GM08714 (cell line): ENCODE results near the gene CLASP1.

Source experiments
- H3K4me3 ChIP-seq: fragments of 200-500 bp; sonication (Bioruptor generic); 2 replicates; pipeline ENCODE4 v1.5.1; 2014; ENCODE audit warnings: mild to moderate bottlenecking, low read length, inconsistent platforms
- ZNF274 ChIP-seq: IDR thresholded peaks from 2 replicates; pipeline ENCODE4 v1.6.1; 2012; ENCODE audit warnings: mild to moderate bottlenecking, low read depth, low read length

Gene CLASP1

GRCh38 chr2:121427187-121427689 lies 222.0 kb downstream of the CLASP1 start:
- H3K4me3 ChIP-seq = no peak overlapping the region
- TF ChIP-seq ZNF274 = no peak

- H3K4me3 ChIP-seq = no peak overlapping the region
- TF ChIP-seq ZNF274 = no peak
These were observed 228.8 kb downstream of the CLASP1 start for GRCh38 chr2:121420486-121420885.

- no peak for TF ChIP-seq ZNF274
- H3K4me3 ChIP-seq = no peak overlapping the region
These were observed 230.1 kb downstream of the CLASP1 start for GRCh38 chr2:121419081-121419699.

- no peak overlapping the region for H3K4me3 ChIP-seq
- TF ChIP-seq ZNF274 = no peak
These were observed 230.7 kb downstream of the CLASP1 start for GRCh38 chr2:121418494-121419058.

GRCh38 chr2:121417826-121418225 lies 231.4 kb downstream of the CLASP1 start:
- no peak overlapping the region for H3K4me3 ChIP-seq
- TF ChIP-seq ZNF274 = no peak

- no peak overlapping the region for H3K4me3 ChIP-seq
- no peak for TF ChIP-seq ZNF274
These were observed 233.5 kb downstream of the CLASP1 start for GRCh38 chr2:121415727-121416126.

GRCh38 chr2:121412349-121412748 lies 236.9 kb downstream of the CLASP1 start:
- TF ChIP-seq ZNF274 = no peak
- no peak overlapping the region for H3K4me3 ChIP-seq

GRCh38 chr2:121409966-121410365 lies 239.3 kb downstream of the CLASP1 start:
- no peak for TF ChIP-seq ZNF274
- H3K4me3 ChIP-seq = no peak overlapping the region

- no peak for TF ChIP-seq ZNF274
- no peak overlapping the region for H3K4me3 ChIP-seq
These were observed 239.9 kb downstream of the CLASP1 start for GRCh38 chr2:121409388-121409787.

- TF ChIP-seq ZNF274 = no peak
- no peak overlapping the region for H3K4me3 ChIP-seq
These were observed 240.6 kb downstream of the CLASP1 start for GRCh38 chr2:121408641-121409040.

- H3K4me3 ChIP-seq = no peak overlapping the region
- no peak for TF ChIP-seq ZNF274
These were observed 244.0 kb downstream of the CLASP1 start for GRCh38 chr2:121405233-121405632.

GRCh38 chr2:121400201-121400600 lies 249.1 kb downstream of the CLASP1 start:
- H3K4me3 ChIP-seq = no peak overlapping the region
- no peak for TF ChIP-seq ZNF274

- no peak for TF ChIP-seq ZNF274
- no peak overlapping the region for H3K4me3 ChIP-seq
These were observed 250.4 kb downstream of the CLASP1 start for GRCh38 chr2:121398853-121399252.

- H3K4me3 ChIP-seq = no peak overlapping the region
- TF ChIP-seq ZNF274 = no peak
These were observed 259.1 kb downstream of the CLASP1 start for GRCh38 chr2:121390082-121390692.

GRCh38 chr2:121388371-121388770 lies 260.9 kb downstream of the CLASP1 start:
- TF ChIP-seq ZNF274 = no peak

More at GRCh38 chr2:121388371-121388770, 260.9 kb downstream of the CLASP1 start:
- H3K4me3 ChIP-seq = no peak overlapping the region
